DMS153 treated with DMSO at 0.1 percent for 48 hours (cell line): ENCODE measurements around the gene RAB40C.

ENCODE experiments used
- DNase-seq: peaks from one replicate; lab custom pipeline; 2025; ENCODE audit not compliant: unreplicated experiment; lab: John Stamatoyannopoulos, UW

The RAB40C gene, protein sequence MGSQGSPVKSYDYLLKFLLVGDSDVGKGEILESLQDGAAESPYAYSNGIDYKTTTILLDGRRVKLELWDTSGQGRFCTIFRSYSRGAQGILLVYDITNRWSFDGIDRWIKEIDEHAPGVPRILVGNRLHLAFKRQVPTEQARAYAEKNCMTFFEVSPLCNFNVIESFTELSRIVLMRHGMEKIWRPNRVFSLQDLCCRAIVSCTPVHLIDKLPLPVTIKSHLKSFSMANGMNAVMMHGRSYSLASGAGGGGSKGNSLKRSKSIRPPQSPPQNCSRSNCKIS

DNA sequence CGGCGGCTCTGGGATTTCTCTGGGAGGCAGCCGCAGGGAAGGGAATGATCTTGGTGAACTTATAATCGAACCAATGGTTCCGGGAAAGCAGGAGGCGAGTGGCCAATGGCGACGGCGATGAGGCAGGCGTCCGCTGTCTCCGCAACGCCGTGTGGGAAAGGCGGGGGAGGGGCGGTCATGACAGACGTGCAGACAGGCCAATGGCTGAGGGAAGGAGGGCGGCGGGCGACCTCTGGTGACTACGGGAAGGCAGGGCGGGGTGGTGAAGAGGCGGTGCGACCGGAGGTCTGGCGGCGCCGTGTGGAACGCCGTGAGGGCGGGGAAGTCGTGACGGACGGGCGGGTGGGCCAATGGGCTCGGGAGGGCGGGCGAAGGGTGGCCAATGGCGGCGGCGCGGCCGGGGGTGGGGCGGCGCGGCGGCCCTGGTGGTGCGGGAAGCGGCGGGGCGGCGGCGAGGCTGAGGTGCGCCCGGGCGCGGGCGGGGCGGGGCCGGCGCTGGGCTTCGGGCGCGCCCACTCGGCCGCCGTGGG lies at the start of gene RAB40C:
Gene RAB40C (plus strand): TSS at position 409 of the 530 bp plus-strand sequence. CDS start 226 bp downstream, outside the sequence.
- DNase-seq: peak; percentile 85

DNA sequence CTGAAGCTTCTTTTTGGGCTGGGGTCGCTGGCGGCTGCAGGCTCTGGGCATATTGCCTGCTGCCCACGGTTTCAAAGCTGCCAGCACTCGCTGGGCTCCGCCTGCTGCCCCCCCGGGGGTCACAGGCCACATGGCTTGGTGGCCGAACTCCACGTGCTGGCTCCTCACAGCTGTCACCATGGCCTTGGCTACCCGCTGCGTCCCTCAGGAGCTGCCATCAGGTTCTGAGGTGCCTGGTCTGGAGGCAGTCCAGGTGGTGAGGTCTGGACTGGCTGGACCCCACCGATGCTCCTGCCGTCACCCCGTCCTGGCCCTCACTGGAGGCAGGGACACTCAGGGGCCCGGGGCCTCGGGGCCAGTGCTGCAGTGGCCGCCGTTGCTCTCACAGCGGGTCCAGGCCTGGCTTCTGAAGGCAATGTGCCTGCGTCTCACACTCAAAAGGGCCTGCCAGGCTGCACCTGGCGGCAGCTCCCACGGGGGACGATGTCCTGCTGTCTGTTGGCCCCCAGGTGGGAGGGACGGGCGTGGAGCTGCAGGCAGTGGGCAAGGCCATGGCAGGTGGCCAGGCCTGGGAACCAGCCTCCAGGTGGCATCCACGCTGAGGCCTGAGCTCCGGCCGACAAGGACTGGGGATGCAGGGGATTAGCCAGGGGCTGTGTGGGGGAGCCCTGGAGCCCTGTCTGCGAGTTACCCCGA lies 49.1 kb upstream of the RAB40C start:
- DNase-seq: no peak

DNA sequence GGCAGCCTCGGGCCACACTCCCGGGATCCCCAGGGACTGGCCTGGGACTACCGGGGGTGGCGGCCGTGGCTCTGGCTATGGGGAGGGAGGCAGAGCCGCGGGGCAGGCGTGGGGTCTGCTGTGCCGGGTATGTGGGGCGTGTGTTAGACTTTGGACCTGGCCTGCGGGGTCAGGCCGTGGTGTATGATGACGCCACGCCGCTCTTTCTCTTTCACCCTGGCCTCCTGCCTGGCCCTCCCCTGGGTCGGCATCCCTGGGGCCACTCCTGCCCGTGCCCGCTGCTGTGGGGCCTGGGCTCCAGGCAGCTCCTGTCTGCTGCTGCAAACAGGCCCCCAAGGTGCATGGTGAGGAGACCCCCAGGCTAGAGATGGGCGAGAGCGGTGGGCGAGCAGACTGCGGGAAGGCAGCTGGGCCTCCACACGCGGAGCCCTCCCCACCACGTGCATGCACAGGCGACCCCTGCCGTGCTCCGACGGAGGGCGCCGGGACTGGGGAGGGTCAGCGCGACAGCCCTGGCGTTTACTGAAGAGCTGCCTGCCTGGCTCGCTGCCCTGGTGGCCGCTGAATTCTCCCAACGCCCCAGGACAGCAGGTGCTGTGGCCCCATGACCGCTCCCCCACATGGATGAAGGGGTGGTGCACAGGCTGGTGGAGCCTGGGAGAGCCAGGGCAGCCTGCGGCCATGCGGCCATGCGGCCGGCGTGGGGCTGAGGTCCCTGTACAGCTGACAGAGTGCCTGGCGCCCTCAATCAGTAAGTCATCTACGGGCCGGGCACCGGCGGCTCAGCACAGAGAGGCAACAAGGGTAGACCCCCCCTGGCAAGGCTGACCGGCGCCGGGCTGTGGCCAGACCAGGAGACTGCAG lies 46.3 kb upstream of the RAB40C start:
- DNase-seq: no peak

DNA sequence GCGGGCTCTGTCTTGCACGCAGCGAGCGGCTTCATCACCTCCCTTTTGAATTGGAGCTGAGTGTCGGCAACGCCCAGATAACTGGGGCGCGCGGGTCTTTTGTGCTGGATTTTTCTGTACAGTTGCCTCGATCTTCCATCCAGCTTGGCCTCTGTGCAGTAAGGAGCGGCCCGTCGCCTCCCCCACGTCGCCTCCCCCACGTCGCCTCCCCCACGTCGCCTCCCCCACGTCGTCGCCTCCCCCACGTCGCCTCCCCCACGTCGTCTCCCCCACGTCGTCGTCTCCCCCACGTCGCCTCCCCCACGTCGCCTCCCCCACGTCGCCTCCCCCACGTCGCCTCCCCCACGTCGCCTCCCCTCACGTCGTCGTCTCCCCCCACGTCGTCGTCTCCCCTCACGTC lies 45.3 kb upstream of the RAB40C start:
- no peak for DNase-seq

DNA sequence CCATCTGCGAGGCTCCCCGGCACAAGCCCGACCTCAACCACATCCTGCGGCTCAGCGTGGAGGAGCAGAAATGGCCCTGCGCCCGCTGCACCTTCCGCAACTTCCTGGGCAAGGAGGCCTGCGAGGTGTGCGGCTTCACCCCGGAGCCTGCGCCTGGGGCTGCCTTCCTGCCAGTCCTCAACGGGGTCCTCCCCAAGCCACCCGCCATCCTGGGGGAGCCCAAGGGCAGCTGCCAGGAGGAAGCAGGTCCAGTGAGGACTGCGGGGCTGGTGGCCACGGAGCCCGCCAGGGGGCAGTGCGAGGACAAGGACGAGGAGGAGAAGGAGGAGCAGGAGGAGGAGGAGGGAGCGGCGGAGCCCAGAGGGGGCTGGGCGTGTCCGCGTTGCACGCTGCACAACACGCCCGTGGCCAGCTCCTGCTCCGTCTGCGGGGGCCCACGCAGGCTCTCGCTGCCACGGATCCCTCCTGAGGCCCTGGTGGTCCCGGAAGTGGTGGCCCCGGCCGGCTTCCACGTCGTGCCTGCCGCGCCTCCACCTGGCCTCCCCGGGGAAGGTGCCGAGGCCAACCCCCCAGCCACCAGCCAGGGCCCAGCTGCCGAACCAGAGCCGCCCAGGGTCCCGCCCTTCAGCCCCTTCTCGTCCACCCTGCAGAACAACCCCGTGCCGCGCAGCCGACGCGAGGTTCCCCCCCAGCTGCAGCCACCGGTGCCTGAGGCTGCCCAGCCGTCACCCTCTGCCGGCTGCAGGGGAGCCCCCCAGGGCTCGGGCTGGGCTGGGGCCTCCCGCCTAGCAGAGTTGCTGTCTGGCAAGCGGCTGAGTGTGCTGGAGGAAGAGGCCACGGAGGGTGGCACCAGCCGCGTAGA lies 42.7 kb upstream of the RAB40C start:
- peak; percentile 37 for DNase-seq

DNA sequence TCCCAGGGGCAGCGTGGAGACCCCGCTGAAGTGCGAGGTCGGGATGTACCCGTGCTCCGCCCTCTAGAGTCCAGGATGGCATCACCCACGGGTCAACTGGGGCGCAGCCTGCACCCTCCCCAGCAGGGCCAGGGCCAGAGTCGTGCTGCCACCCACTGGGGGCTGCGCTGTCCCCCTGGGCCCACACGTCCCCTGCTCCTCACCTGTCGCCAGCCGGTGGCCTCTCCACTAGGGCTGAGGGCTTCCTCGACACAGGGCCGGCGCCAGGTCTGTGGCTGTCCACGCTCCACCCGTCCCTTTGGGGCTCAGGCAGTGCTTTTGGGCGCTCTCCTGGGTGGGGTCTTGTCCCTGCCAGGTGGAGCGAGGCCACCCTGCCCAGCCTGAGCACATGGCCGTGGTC lies 41.3 kb upstream of the RAB40C start:
- DNase-seq: no peak

DNA sequence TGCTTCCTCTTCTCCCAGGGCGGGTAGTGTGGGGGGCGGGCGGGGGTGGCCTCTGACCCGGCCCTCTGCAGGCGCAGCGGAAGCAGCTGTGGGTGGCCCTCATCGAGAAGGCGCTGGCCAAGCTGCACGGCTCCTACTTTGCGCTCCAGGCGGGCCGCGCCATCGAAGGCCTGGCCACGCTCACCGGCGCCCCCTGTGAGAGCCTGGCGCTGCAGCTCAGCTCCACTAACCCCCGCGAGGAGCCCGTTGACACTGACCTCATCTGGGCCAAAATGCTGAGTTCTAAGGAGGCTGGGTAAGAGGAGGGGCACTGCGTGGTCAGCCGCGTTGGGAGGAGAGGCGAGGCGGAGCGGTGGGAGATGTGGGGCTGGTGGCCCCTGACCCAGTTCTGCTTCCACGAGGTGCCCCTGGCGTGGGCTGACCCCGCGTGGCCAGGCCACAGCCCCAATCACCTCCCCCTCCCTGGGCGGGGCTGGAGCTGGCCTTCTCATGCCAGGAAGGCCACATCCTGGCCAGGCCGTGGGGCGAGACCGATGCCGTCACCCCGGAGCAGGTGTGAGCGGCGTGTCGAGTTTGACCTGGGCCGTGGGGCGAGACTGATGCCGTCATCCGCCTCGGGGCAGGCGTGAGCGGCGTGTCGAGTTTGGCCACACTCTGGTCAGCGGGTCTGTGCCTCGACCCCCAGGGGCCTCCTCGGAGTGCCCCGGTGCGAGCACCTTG lies 40.2 kb upstream of the RAB40C start:
- no peak for DNase-seq

DNA sequence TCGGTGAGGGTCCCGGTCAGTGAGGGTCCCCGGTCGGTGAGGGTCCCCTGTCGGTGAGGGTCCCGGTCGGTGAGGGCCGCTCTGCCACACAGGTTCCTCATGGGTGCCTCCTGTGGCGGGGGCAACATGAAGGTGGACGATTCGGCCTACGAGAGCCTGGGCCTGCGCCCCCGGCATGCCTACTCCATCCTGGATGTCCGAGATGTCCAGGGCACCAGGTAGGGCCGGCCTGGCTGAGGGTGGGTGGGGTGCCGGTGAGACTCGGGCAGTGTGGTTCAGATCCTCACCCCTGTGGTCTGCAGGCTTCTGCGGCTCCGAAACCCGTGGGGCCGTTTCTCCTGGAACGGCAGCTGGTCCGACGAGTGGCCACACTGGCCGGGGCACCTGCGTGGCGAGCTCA lies 38.7 kb upstream of the RAB40C start:
- no peak for DNase-seq

DNA sequence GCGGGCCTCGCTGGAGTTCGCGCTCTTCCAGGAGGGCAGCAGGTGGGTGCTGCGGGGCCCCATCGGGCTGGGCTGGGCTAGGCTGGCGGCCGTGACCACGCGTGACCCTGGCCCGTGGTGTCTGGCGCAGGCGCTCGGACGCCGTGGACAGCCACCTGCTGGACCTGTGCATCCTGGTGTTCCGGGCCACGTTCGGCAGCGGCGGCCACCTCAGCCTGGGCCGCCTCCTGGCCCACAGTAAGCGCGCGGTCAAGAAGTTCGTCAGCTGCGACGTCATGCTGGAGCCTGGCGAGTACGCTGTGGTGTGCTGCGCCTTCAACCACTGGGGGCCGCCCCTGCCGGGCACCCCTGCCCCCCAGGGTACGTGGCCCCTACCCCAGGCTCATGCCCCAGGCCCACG lies 37.7 kb upstream of the RAB40C start:
- no peak for DNase-seq

DNA sequence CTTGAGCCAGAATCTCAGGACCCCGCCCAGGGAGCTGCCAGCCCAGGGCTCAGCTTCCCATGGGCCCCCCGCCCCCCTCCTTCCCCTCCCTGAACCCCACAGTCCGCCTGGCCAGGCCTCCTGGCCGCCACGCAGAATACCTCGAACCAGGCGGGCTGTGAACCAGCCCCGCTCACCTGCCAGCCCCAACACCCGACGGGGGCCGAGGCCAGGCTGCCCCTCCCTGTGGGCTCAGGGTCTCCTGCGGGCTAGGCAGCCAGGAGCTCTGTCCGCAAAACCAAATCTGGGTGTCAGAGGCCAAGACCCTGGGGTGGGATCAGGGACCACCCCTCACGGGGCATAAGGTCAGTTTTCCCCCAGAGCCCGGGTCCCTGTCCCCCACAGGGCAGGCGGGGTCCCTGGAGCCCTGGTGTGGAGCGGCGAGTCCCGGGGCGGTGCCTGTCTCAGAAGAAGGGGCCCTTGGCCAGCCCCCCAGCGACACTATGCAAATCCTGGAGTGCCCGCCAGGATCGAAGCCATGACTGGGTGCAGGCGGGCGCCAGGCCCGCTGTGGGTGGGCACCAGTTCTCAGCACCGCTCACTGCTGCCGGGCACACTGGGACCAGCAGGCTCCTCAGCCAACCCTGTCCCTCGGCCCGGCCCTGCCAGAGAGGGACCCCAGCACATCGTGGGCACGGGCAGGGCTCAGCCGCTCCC lies 36.1 kb upstream of the RAB40C start:
- no peak for DNase-seq

DNA sequence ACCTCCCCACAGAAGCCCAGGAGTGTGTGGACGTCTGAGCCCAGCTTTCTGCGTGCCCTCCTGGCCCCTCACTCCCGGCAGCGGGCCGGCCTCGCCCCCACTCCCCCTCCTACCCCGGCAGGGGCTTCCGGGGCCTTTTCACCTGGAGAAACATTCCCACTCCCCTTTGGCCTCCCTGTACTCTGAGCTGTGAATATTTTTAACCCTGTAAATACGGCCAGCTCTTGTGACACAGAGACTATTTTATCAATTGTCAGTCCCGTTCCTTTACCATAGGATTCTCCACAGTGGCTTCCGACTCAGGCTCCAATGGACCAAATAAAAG lies 35.6 kb upstream of the RAB40C start:
- DNase-seq: no peak

DNA sequence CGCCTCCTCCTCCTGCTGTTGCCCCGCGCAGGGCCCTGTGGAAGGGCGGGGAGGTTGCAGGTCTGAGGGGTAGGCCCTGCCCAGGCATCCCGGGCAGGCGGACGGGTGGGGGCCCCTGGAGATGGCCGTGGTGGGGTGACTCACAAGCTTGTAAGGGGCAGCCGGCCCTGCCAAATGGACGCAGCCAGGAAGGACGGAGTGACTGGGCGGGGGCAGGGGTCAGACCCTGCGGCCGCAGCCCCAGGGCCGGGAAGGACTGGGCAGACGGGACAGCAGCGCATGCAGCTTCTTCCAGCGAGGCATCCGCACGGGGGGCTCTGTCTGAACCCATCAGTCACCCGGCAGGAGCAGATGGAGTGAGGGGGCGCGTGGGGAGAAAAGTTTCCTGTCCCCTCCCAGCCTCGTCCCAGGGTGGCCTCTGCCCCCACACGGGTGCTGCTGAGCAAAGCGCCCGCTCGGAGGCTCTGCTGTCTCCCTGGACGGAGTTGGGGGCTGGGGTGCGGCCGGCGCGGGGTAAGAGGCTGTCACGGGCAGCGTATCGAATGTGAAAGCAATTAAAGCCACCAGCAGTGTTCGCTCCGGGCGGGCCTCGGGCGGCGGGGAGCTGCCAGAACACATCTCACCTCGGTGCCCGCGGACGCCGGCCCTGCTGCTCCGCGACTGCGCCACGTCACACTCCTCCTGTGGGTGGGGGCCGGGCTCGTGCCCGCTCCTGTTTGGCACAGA lies 35.1 kb upstream of the RAB40C start:
- no peak for DNase-seq

DNA sequence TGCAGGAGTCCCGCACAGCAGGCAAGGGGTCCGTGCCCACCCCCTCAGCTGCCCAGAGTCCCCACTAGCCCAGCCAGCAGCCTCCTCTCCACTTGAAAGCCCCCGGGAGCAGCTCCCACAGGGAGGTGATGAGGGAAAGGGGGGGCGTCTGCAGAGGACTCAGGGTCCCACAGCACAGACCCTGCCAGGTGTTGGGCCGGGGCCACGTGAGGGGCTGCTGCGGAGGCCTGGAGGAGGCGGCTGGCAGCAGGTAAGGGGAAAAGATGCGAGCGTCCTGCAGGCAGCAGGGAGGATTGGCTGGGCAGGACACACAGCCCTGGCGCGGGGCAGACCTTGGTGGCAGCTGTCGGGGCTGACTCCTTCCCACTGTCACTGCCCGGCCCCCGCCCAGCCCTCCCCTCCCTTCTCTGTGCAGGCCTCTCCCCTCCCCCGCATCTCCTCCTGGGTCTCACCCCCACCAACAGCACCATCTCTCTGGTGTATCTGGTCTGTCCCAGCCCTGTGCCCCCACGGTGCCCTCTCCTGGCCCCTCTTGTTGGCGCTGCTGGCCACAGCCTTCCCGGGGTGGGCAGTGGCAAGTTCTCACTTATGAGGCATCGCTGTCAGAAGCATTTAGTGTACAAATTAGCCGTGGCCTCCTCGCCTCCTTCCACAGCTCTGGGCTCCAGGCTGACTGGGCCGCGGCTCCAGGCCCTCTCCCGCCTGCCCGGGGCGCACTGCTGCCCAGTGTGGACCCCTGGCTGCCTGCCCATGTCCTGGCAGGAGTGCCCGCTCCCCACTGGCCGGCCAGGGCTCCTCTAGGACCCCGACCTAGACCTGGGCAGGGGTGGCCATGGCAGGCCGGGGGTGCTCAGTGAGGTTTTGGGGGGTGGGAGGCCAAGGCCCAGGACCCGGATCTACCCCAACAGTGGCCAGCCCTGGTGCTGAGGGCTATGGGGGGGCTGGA lies 34.1 kb upstream of the RAB40C start:
- no peak for DNase-seq

DNA sequence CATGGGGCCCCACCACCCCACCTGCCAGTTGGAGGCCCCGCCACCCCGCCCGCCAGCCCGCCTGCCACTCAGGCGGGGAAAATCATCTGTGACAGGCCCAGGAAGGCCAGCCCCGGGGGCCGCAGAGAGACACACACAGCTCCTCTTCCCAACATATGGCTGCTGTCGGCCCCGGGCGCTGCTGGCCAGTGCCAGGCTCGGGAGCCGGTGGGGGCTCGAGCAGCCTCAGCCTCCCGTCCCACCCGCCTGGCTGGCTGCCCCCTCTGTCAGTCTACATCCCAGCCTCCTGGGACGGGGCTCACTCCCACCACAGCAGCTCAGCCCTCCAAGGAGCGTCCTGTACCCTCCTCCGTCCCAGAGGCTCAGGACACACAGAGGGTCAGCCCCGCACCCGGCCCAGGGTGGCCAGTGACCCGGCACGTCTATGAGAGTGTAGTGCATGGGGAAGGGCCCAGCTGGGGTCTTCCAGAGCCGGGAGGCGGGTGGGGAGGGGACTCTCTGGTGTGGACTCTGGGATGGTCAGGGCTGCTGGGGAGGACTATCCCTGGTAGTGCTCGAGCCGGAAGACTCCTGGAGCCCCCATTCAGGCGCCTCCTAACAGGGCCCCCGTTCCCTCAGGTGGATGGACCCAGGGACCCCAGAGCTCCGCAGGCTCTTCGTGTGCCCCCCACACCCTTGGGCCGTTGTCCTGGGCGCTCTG lies 33.2 kb upstream of the RAB40C start:
- DNase-seq: no peak

DNA sequence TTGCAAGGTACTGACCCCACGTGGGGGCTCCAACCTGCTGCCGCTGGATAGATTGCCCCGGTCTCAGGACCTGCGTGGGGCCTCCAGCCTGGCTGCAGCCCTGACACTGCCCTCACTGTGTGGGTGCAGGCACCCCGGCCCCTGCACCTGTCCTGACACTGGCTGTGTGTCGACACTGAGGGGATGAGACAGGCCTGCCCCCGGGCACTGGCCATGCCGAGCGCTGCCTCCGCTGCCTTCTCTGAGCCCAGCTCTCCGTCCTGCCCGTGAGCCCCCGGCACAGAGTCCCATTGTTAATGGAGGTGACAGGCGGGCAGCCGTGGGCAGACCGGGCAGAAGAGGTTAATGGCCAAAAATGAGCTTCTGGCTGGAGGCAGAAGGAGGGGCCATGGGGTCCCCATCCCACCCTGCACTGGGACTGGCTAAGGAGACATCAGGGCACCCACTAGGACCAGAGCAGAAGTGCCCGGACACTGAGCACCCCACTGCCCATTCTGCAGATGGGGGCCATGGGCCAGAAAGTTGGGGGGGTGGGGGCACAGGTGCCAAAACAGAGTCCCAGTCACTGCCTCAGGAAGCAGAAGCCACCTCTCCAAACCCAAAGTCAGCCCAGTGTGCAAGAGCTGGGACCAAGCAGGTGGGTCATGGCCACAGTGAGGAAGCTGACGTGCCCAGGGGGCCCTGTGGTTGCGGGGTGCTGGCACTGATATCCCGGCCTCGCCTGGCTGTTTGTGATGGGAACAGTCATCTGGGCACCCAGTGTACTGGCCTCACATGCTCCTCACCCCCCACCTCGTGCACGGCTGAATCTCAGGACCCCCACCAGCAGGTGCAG lies 32.2 kb upstream of the RAB40C start:
- DNase-seq: no peak

DNA sequence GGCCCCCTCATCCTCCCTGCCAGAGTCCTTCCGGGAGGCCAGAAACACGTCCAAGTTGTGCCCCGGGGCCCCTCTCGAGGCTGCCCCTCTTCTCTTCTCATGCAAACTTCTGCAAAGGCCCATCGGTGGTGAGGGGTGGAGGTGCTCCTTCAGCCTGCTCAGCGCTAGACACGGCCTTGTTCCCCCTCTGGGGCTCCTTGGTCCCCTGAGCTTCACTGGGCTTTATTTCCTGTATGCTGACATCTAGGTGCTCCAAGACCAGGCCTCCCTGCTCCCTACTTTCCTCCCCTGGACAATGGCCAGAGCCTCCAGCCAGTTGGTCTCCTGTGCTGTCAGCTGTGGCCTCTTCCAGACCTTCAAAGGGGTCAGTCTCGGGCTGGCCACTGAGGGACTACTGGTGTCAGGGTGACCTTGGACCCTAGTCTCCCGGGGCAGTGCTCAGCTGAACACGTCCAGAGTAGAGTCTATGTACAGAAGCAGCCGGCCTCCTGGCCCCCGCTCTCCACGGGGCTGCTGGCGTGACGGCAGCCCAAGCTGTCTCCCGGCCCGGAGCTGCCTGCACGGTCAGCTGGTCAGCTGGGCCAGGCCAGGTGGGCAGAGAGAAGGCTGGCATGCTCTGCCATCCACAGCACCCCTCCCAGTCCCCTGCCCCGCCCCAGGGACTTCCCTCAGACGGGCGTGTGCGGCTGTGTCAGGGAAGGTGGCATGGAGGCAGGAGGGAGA lies 31.4 kb upstream of the RAB40C start:
- no peak for DNase-seq
